GM19324 (cell line): ENCODE results near the gene ITPRIP.

ENCODE experiments used
- ATAC-seq: cut with Tn5 transposase; IDR thresholded peaks from one replicate; pipeline ENCODE4 v1.9.1; 2021; ENCODE audit warnings: mild to moderate bottlenecking, moderate library complexity; ENCODE audit not compliant: unreplicated experiment, low FRiP score

The ITPRIP gene

GRCh38 chr10:104288355-104288754 lies 49.9 kb downstream of the ITPRIP start:
- ATAC-seq = no peak

GRCh38 chr10:104286939-104287338 lies 51.3 kb downstream of the ITPRIP start:
- ATAC-seq = no peak

GRCh38 chr10:104284846-104285245 lies 53.4 kb downstream of the ITPRIP start:
- ATAC-seq = no peak

GRCh38 chr10:104281694-104282093 lies 56.6 kb downstream of the ITPRIP start:
- no peak for ATAC-seq

- no peak for ATAC-seq
These were observed 58.6 kb downstream of the ITPRIP start for GRCh38 chr10:104279550-104280259.

GRCh38 chr10:104277785-104278184 lies 60.5 kb downstream of the ITPRIP start:
- ATAC-seq = no peak

GRCh38 chr10:104276192-104276591 lies 62.1 kb downstream of the ITPRIP start:
- no peak for ATAC-seq

GRCh38 chr10:104274762-104275721 lies 63.2 kb downstream of the ITPRIP start:
- peak; percentile 54 for ATAC-seq

GRCh38 chr10:104273899-104274575 lies 64.2 kb downstream of the ITPRIP start:
- ATAC-seq = no peak

GRCh38 chr10:104273286-104273685 lies 65.0 kb downstream of the ITPRIP start:
- ATAC-seq = no peak

- peak; percentile 99 for ATAC-seq
These were observed 69.3 kb downstream of the ITPRIP start, which contains the start of gene GSTO2 for GRCh38 chr10:104268713-104269645. TSS of gene GSTO2 (plus strand) at chr10:104269184. CDS start at chr10:104274916, 5,732 bp downstream.

GRCh38 chr10:104268405-104268712 lies 69.9 kb downstream of the ITPRIP start:
- peak; percentile 0 for ATAC-seq

GRCh38 chr10:104267721-104268404 lies 70.4 kb downstream of the ITPRIP start:
- ATAC-seq = no peak

- ATAC-seq = no peak
These were observed 73.5 kb downstream of the ITPRIP start for GRCh38 chr10:104264783-104265182.

GRCh38 chr10:104262055-104262454 lies 76.2 kb downstream of the ITPRIP start:
- ATAC-seq = no peak

- no peak for ATAC-seq
These were observed 77.5 kb downstream of the ITPRIP start for GRCh38 chr10:104260775-104261115.

GRCh38 chr10:104259999-104260774 lies 78.1 kb downstream of the ITPRIP start:
- no peak for ATAC-seq
